Ishikawa (cell line): ENCODE measurements around the gene MAFB.

ENCODE experiments used
- CEBPB ChIP-seq: IDR thresholded peaks from 2 replicates; pipeline ENCODE4 v1.6.1; 2012
- CREB1 ChIP-seq: IDR thresholded peaks from 2 replicates; pipeline ENCODE4 v1.6.1; 2012; ENCODE audit warnings: low read depth
- EP300 ChIP-seq: IDR thresholded peaks from 2 replicates; pipeline ENCODE4 v1.6.1; 2012; ENCODE audit warnings: borderline replicate concordance
- FOXM1 ChIP-seq: IDR thresholded peaks from 2 replicates; pipeline ENCODE4 v1.6.1; 2012; ENCODE audit warnings: low read depth, borderline replicate concordance
- MAX ChIP-seq: IDR thresholded peaks from 2 replicates; pipeline ENCODE4 v1.6.1; 2012
- RAD21 ChIP-seq: IDR thresholded peaks from 2 replicates; pipeline ENCODE4 v1.6.1; 2012; ENCODE audit warnings: low read depth
- REST ChIP-seq: IDR thresholded peaks from 2 replicates; pipeline ENCODE4 v1.6.1; 2012; ENCODE audit warnings: low read depth, mild to moderate bottlenecking
- TAF1 ChIP-seq: IDR thresholded peaks from 2 replicates; pipeline ENCODE4 v1.6.1; 2012; ENCODE audit warnings: low read depth, mild to moderate bottlenecking
- YY1 ChIP-seq: IDR thresholded peaks from 2 replicates; pipeline ENCODE4 v1.6.1; 2012; ENCODE audit warnings: low read depth

- TF ChIP-seq REST: no peak
- no peak for TF ChIP-seq FOXM1
- TF ChIP-seq EP300: no peak
- no peak for TF ChIP-seq CREB1
- no peak for TF ChIP-seq MAX
- no peak for TF ChIP-seq TAF1
- TF ChIP-seq RAD21: no peak
- TF ChIP-seq YY1: no peak
- no peak for TF ChIP-seq CEBPB
These were observed 9.7 kb upstream of the MAFB start for GRCh38 chr20:40698744-40699143.
